ENCODE measurements around the gene TRMT44.
A peak's percentile ranks its signal among the peaks of the same experiment; 100 is the strongest.
"Not testable (repeated sequence)": the region's sequence is repeated elsewhere in the genome, so short reads cannot be mapped to it uniquely, and the experiment has no call there.

Gene TRMT44

DNA sequence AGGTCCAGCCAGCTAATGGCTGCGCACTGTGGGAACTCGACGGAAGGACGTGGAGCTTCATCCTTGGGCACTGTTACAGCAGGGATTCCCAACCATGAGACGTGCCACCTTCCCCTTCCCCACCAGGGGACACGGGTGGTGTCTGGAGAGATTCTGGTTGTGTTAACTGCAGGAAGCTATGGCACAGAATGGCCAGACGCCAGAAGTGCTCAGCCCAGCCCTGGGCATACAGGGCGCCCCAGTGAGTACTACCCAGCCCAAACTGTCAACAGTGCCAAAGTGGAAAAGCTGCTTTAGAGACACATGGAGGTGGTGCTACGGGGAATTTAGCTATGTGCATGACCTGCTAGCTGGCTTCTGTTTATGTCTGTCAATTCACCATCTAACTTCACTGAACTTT lies 32.8 kb upstream of the TRMT44 start:
- no peak for DNase-seq

DNA sequence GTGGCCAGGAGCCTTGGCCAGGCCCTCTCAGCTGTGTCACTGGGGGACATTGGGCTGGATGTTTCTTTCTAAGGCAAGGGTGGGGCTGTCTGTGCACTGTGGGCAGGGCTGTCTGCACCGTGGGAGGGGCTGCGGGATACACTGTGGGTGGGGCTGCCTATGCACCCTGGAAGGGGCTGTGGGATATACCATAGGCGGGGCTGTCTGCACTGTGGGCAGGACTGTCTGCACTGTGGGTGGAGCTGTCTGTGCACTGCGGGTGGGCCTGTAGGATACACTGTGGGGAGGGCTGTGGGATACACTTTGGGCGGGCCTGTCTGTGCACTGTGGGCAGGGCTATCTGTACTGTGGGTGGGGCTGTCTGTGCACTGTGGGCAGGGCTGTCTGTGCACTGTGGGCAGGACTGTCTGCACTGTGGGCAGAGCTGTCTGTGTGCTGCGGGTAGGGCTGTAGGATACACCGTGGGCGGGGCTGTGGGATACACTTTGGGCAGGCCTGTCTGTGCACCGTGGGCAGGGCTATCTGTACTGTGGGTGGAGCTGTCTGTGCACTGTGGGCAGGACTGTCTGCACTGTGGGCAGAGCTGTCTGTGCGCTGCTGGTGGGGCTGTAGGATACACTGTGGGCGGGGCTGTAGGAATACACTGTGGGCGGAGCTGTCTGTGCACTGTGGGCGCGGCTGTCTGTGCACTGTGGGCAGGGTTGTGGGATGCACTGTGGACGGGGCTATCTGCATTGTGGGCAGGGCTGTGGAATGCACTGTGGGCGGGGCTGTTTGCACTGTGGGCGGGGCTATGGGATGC lies 31.1 kb upstream of the TRMT44 start:
- DNase-seq: no peak

DNA sequence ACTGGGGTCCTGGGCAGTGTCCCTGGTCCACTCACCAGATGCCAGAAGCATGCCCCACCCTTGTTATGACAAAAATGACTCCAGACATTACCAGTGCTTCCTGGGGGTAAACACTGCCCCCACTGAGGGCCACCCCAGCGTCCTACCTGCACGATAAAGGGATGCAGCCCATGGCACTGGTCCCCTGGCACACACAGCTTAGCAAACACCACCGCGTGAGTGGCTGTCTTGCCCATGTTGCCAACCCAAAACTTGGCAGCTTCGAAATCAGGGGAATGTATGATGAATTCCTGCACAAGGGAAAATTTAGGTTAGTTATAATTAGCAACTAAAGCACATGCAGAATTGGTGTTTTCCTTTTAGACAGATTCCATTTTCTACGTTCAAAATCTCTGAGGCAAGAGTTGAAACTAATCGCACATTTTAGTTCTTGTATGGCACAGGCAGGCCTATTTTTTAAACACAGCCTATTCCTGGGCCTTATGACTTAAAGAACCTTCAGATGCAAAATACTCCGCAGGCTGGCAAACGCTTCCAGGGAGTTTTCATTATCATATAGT lies 30.4 kb upstream of the TRMT44 start:
- DNase-seq: no peak

DNA sequence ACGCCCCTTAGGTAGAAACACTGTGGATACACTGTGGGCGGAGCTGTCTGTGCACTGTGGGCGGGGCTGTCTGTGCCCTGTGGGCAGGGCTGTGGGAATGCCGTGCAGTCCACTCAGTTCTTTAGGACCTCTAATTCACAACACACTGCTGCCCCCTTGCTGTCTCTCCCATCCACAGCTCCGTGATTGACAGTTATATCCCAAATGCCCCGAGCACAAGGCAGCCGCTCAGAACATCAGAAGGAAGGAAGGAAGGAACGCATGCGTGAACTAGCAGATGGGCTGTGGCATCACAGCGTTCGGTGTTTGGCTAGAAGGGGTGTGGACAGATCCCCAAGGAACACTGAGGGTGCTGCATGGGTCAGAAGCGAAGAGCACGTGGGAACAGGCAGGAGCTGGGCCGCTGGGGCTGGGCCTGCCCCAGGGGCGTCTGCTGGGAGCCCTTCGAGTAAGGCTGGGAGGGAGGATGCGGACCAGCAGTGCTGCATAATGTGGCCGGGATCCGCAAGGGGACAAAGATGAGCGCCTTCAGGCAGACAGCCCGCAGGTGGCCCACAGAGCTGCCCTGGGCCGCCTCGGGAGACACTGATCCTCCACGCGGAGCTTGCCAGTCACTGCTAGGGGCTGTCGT lies 29.8 kb upstream of the TRMT44 start:
- peak; percentile 39 for DNase-seq

DNA sequence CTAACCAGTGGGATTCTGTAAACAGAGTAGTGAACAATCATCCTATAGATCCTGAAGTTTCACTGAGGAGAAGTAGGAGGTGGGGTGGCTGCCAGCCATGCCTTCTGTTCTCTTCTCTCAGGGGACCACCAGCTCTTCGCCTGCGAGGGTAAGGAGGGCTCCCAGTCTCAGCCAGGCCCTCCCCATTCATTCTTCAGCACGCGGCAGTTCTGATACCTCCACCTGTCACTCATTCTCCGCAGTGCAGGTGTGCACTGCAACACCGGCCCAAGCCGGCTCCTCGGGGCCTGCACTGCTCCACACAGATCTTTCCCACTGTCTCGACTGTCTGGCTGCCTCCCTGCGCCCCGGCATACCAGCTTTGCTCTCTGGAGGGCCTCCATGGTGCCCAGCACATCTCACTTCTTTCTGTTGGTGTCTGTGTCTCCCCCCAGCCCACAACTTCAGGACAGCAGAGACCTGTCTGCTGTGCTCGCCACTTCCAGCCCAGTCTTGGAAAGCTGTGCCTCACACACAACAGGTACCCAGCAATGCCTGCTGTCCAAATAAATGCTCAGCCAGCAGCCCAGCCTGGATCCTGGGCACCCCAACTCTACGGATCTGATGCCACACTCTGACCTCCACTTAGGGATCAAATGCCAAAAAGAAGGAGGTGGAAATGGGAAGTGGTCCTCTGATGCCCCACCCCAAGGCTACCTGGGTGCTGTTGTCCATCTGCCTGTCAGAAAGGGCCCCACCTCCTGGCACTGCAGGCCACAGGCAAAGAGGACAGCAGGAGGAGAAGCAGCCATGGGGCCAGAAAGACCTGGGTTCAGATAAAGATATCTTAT lies 29.0 kb upstream of the TRMT44 start:
- no peak for DNase-seq

DNA sequence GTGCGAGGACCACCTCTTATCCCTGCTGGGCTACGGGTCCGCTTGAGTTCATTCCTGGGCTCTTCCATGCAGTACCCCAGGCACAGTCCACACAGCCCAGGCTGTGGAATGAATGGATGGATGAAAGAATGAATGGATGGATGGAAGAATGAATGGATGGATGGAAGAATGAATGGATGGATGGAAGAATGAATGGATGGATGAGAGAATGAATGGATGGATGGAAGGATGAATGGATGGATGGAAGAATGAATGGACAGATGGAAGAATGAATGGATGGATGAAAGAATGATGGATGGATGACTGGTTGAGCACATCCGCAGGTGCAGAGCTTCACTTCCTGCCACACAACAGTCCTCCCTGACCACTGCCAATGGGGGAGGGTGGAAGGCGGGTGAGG lies 28.3 kb upstream of the TRMT44 start:
- DNase-seq: no peak

DNA sequence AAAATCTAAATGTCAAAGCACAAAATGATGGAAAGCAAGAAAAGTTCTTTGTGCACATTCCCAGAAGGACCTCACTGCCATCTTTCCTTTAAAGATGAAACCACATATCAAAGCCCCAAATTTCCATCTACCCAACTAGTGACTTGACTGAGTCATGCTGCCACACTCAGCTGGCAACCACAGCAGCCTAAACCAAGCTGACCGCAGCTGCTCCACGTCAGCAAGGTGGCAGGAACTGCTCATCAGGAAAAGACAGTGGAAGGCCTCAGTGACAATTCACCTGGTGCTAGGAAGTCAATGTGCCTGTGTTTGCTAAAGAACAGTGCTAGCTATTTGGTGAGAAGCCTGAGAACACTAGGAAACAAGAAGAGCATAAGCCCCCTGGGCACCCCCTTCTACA lies 26.2 kb upstream of the TRMT44 start:
- DNase-seq: no peak

DNA sequence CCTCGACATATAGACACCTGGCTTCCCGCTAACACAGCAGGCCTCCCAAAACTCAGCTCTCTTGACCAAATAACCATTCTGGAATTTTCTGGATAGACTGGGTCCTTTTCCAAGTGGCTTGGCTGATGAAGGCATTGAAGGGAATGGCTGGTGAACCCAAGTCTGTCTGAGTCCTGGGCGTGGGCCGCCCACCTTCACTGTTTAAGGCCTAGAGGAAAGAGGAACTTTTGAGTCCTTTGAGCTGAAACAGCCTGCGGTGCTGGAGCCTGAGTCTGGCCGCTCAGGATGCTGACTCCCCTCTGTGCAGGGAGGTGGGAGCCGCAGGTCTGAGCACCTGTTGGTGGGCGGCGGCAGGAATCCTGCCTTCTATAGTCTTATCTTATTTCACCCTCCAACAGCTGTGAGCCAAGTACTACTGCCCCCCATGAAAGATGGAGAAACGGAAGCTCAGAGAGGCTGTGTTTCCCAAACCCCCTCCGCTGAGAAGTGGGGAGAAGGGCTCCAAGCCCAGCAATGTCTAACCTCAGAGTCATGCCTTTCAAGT lies 23.4 kb upstream of the TRMT44 start:
- DNase-seq: no peak

DNA sequence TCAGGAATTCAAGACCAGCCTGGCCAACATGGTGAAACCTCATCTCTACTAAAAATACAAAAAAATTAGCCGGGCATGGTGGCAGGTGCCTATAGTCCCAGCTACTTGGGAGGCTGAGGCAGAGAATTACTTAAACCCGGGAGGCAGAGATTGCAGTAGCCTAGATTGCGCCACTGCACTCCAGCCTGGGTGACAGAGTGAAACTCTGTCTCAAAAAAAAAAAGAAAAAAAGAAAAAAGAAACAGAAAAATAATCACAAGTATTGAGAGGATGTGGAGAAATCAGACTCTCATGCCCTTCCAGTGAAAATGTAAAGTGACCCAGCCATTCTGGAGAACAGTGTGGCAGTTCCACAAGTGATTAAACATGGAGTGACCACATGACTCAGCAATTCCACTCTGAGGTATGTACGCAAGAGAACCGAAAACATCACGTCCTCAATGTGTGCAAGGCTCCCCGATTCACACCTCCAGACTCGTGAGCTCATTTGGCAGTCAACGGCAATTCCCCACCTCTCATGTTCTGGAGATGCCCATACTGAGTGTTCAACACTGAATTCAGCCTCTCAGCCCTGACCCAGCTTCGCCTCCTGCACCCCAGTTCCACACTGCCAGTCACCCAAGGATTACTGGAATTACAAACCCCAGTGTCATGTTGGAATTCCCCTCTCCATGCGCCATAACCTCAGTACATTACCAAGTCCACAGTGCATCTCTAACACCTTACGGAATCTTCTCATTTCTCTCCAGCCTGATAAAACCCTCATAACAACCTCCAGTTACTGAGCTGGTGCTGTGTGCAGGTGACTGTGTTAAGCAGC lies 21.1 kb upstream of the TRMT44 start:
- no peak for DNase-seq

DNA sequence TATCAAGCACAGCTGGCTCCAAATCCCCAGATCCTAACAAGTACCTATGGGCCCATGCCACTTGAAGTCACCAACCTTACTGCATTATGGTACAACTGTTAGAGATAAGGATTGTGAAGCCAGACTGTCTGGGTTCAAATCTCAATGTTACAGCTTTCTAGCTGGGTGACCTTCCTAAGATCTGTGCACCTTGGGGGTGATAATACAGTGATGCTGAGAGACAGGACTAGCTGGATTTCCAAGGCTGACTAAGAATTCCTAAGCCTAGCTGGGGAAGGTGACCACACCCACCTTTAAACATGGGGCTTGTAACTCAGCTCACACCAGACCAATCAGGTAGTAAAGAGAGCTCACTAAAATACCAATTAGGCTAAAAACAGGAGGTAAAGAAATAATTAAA lies 20.4 kb upstream of the TRMT44 start:
- DNase-seq: not testable (repeated sequence)

DNA sequence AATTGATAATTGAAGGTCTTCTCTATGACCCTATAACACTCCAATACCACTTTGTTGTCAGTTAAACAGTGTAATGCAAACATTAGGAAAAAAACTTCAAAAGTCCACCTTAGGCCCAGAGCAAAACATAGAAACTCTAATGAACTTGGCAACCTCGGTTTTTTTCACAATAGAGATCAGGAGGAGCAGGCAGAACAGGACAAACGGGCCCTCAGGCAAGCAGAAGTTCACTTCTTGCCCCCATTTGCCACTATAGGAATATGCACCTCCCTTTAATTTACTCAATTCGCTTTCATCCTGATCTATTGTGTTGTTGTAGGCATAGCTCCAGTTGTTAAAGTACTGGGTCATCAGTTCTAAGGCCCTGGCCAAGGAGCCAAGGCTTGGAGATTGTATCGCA lies 18.2 kb upstream of the TRMT44 start:
- DNase-seq: no peak

DNA sequence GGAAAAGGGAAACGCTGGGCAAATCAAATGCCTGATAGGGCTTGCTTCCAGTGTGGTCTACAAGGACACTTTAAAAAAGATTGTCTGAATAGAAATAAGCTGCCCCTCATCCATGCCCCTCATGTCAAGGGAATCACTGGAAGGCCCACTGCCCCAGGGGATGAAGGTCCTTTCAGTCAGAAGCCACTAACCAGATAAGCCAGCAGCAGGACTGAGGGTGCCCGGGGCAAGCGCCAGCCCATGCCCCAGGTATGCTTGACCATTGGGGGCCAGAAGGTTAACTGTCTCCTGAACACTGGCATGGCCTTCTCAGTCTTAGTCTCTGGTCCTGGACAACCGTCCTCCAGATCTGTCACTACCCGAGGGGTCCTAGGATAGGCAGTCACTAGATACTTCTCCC lies 17.8 kb upstream of the TRMT44 start:
- DNase-seq: no peak

DNA sequence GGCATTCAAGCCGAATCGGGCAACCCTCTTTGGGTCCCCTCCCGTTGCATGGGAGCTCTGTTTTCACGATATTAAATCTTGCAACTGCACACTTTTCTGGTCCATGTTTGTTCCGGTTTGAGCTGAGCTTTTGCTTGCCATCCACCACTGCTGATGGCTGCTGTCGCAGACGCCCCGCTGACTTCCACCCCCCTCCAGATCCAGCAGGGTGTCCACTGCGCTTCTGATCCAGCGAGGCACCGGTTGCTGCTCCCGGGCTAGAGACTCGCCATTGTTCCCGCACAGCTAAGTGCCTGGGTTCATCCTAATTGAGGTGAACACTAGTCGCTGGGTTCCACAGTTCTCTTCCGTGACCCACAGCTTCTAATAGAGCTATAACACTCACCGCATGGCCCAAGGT lies 13.3 kb upstream of the TRMT44 start:
- no peak for DNase-seq

DNA sequence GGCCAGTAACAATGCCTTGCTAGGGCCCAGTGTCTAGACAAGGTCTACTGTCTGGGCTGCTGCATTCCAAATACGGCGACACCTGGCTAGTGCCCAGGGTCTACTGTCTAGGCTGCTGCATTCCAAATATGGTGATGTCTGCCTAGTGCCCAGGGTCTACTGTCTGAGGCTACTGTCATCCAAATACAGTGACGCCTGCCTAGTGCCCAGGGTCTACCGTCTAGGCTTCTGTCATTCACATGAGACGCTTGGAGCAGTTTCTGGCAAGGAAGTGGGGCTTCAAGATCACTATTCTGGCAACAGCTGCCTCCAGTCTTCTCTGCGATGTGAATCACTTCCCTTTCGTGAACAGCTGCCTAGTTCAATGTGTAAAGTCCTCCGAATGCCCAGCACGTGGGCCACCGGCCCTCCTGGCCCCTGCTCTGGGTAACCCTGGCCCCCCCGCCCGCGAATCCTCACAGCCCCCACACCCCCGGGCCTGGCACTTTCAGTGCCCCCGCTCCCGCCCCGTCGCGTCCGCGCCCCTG lies 12.8 kb upstream of the TRMT44 start:
- DNase-seq: peak; percentile 51

DNA sequence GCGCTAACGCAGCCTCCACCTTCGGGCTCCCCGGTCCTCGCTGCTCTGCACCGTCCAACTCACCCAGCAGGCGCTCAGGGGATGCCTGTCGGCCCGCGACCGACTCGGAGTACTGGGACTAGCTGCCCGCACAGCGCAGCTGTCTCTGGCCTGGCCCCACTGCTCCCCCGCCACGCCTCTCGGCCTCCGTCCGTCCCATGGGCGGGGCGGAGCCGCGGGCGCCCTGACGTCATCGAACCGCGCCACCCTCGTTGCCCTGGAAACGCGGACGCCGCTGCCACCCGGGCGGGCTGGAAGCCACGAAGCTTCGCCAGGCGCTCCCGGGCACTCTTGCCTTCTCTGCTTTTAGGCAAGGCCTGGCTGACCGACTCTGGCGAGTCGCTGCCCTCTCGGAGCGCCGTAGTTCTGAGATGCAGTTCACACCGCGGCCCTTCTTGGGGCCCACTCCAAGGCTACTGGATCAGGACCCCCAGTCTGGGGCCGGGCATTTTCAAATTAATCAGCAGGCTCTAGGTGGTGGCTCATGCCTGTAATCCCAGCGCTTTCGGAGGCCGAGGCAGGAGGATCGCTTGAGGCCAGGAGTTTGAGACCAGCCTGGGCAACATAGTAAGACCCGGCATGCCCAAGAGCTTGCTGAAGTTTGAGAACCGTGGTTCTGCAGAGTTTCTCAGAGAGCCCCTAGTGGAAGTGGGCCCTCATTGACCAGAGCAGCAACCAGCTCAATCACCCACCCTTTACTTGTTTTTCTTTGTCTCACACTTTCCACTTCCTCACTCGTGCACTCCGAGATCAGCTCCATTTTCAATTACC lies 12.1 kb upstream of the TRMT44 start:
- DNase-seq: peak; percentile 79

DNA sequence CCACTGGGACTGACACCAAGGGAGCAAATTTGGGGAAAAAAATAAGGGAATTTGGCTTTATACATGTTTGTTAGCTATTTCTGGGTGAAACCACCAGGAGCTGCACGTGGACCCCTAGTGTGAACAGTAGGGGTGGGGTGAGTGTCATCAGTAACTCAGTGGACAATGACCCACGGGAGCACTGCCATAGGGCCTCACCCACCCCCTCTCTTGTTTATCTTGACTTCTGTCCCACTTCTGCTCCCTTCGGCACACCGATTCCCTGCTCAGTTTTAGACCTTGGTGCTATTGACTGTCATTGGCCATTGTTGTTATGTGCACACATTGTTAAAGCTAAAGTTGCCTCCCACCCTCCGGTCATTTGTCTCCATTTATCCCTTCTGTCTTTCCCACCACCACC lies 9.0 kb upstream of the TRMT44 start:
- DNase-seq: no peak

DNA sequence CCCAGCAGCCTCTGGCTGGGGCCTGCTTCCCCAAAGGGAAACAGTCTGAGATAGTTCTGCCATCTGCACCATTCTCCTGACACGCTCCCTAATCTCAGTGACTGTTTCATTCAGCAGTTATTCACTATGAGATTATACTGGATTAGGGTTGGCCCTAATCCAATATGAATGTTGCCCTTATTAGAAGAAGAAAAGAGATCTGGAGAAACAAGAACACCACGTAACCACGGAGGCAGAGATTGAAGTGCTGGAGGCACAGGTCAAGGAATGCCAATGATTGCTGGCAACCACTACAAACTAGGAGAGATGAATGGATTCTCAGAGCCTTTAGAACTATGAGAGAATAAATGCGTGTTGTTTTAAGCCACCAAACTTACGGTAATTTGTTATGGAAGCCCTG lies 7.4 kb upstream of the TRMT44 start:
- DNase-seq: no peak

DNA sequence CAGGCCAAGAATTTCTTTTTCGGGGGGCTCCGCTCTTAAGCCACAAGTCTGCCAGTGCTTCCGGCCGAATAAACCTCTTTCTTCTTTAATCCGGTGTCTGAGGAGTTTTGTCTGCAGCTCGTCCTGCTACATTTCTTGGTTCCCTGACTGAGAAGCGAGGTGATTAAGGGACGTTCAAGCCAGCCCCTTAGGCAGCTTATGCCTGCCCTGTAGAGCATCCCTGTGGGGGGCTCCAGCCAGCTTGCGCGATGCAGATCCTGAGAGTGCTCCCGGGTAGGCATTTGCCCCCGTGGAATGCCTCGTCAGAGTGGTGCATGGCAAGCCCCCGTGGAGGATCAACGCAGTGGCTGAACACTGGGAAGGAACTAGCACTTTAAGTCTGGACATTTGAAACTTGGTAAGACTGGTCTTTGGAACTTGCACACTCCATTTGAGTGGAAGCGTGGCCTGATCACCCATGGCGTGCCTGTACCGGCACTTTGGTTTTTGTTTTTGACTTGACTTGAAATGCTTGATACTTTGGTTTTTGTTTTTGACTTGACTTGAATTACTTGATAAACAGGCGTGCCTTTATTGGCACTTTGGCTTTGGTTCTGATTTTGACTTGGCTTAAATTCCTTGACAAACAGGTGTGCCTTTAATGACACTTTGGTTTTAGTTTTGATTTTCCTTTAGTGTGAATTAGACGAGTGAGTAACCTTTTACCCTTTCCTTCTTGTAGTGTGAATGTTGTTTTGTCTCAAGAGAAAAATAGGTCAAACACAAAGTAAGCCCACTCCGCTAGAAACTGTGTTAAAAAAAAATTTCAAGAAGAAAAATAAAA lies 6.1 kb upstream of the TRMT44 start:
- no peak for DNase-seq

DNA sequence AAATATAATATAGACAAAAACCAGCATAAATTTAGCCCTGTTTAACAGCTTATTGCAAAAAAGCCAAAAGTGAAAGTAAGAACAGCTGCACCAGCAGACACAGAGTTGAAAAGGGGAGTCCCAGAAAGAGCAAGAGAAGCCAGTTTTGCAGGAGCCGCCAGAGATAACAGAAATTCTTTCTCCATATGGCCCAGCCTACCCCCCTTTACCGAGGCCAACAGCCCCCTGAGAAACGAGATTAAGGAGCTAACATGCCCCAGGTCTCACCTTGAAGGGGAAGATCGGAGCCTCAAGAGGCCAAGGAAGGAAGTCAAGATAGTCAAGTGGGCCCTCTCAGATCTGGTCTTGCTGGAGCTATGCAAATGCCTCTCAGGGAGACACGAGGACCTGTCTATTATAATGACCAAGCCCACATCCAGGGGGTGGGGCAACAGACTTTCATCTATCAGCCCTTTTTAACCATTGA lies 4.9 kb upstream of the TRMT44 start:
- DNase-seq: no peak

DNA sequence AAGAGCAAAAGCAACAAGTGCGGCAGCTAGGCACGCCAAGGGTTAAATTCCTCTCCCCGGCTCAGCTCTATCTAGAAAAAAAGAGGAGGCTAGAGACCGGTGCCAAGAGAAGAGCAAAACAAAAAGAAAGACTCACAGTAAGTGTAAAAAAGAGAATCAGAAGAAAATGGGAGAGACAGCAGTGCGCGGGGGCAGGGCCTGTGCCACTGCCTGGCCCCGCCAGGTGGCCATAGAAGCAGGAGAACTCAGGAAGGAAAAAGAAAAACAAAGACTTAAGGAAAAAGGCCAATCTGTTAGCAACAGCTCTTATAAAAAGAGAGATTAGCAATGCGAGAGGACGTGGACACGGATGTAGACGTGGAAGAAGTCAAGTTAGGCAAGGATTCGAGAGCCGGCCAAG lies 3.3 kb upstream of the TRMT44 start:
- no peak for DNase-seq
